Measurements from ENCODE around the gene HGFAC.

The HGFAC gene

DNA sequence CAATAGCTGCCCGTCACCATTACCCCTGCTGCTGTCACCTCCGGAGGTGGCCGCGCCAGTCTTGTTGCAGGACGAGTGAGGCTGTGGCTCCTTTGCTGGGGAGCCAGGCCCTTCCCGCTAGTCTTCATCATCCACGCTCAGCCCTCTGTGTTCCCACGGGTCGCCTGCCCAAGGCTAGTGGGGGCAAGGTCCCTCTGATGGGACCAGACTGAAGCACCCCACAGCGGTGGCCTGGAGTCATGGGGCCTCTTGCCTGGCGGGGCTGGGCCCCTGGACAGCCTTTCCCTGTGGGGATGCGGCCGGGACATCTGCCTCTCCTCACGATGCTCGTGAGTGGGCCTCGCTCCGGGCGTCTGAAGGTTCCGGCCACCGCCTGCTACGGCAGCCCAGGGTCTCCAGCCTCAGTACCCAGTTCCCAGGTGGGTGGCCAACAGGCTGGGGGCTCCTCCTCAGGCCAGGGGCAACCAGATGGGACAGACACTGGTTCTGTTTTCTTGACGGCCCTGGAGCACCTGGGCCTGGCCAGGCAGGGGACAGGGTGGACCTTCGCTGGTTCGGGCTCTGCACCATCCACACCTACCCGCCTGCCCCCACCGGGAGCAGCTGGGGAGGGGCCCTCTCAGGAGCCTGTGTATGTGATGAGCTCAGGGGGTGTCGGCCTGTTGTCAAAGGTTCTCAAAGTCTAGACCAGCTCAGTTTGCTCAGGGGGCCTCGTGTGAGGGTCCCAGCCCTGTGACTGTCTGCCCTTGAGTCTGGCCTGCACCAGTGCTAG is 53.6 kb downstream of the HGFAC start:
- no peak for DNase-seq
- intact Hi-C loops (cut with DNase I), result no loop called here

DNA sequence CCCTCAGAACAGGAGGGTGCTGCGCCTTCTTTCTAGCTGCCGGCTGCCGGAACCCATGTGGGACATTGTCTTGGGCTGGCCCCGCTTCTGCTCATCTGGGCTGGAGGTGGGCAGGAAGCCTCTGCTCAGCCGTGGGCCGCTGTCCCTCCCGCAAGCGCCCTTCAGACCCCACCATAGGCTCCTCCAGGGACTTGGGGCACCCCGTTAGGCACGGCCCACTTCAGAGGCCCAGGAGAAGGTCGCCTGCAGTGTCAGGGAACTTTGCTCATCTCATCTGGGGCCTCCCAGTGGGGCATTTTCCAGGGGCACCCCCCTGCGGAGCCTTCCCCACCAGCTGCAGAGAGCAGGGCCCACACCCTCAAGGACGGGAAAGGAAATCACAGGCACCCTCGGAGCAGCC is 54.3 kb downstream of the HGFAC start:
- intact Hi-C loops (cut with DNase I), result no loop called here
- no peak for DNase-seq

DNA sequence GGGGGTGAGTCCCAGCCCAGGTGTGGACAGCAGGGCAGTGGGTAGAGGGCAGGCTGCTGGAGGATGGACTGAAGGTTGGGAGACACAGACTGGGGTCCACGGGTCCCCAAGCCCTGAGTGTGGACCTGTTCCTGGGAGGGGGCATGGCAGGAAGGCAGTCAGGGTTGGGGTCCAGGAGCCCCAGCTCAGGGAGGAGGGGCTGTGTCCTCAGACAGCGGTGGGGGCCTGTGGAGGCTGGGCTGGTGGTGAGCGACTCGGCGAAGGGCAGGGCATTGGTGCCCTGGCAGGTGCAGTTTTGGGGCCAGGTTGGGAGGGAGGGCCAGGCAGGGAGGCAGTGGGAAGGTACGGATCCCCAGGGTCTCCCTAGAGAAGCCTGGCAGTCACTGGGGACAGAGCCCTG is 55.3 kb downstream of the HGFAC start:
- intact Hi-C loops (cut with DNase I), result no loop called here
- no peak for DNase-seq

DNA sequence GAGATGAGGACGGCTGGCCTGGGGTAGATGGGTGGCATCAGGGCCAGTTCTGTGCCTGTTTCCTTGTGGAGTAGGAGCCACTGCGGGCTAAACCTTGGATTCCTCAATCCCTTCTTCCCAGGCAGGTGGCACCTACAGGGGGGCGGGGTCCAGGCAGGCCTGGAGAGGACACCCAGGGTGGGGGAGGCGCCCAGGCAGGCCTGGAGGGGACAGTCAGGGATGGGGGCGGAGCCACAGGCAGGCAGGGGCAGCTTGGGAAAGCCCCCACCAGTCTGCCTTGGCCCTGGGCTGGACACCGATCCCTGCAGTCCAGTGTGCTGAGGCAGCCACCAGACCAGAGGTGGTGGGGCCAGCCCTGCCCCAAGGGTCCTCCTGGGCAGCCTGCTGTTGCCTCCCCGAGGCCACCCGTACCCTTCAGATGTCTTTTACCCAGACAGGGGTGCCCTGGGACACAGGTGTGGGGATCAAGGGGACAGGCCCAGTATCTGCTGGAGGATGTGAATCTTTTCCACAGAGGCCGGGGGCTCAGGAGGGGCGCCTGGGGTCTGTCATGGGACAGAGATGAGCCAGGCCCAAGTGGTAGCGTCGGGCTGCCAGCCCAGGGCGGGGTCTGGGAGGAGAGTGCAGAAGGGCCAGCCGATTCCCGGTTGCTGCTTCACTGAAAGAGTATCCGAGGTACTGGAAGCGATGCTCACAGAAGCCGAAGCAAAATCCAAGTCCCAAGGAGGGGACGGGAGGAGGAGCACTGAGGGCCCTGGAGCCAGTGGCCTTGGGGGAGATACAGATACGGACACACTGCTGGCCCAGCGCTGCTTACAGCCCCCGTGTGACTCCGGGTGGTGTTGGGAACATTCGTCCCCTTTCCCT is 56.0 kb downstream of the HGFAC start:
- intact Hi-C loops (cut with DNase I), result no loop called here

DNA sequence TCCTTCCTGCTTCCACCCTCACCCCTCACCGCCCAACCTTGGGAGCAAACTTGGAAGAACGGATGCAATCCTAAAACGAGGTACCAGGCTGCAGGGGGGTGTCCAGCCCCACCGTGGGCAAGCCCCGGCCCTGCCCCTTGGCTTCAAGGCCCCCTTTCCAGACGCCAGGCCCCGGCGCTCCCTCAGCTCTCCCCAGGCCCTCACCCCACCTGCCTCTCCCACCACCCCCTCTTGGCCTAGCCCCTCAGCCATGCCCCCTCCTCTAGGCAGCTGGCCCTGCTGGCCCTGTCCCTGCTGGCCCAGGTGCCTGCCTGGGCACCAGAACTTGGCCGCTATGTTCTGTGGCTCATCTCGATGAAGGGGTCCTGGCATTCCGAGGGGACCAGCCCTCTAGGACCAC is 56.6 kb downstream of the HGFAC start:
- no peak for DNase-seq
- intact Hi-C loops (cut with DNase I), result no loop called here

More for the DNA sequence above, 56.0 kb downstream of the HGFAC start:
- DNase-seq, result peak in 1 of 10 donors; percentile 86

Data from posterior cingulate gyrus (tissue), 11 donors.